HFFc6 (cell line): Measurements from ENCODE around the gene DDN. TPM values are rescaled to one million over a fixed set of nuclear protein-coding genes. Genes with fewer than 3 reads are reported as not detected.

Experiments used
- DNase-seq: peaks from one replicate; pipeline ENCODE4 v3.0.0-alpha.2; 2018
- H3K27ac Mint-ChIP-seq: 2 replicates; pipeline ENCODE4 v1.8.0; 2020; ENCODE audit warnings: mild to moderate bottlenecking, mixed read lengths
- H3K27me3 Mint-ChIP-seq: 2 replicates; pipeline ENCODE4 v1.8.0; 2021; ENCODE audit warnings: mild to moderate bottlenecking, moderate library complexity, mixed read lengths; ENCODE audit not compliant: insufficient read depth
- H3K36me3 Mint-ChIP-seq: 2 replicates; pipeline ENCODE4 v1.8.0; 2021; ENCODE audit warnings: low read depth, mixed read lengths
- H3K4me1 Mint-ChIP-seq: 2 replicates; pipeline ENCODE4 v1.8.0; 2020; ENCODE audit warnings: low read depth, mixed read lengths
- H3K4me3 Mint-ChIP-seq: 2 replicates; pipeline ENCODE4 v1.8.0; 2020; ENCODE audit warnings: mild to moderate bottlenecking, moderate library complexity, mixed read lengths
- H3K9me3 Mint-ChIP-seq: 2 replicates; pipeline ENCODE4 v1.8.0; 2020; ENCODE audit warnings: mild to moderate bottlenecking, mixed read lengths
- total RNA-seq, 6 experiments: library from RNA; stranded (reverse); fragmentation: NEBNext Ultra II Directional; extraction: Animal tissue kit (Norgen Biotek cat#: 25700); gene quantifications; 2 replicates in 1 of 6; 3 replicates in 5 of 6; pipeline ENCODE4 v1.2.3, GENCODE V29; 2021
- TF ChIP-seq, protein P1 (sequence below): fragments of 200-600 bp; sonication (generic); IDR thresholded peaks from 2 replicates; pipeline ENCODE4 v1.5.0; 2021; ENCODE audit warnings: antibody characterized with exemption, mild to moderate bottlenecking

Gene DDN
- total RNA-seq, 6 experiments from 2014 or later, result 0.17 to 0.40 (median 0.23) TPM

- no peaks in the 10 kb centered on the region for H3K9me3 Mint-ChIP-seq
- H3K4me3 Mint-ChIP-seq, result no peak overlapping the region
- no peak overlapping the region for H3K27ac Mint-ChIP-seq
- no peak for DNase-seq
- no peaks in the 10 kb centered on the region for H3K4me1 Mint-ChIP-seq
- H3K36me3 Mint-ChIP-seq, result peaks cover 26% of the 10 kb centered on the region
- TF ChIP-seq, protein P1, sequence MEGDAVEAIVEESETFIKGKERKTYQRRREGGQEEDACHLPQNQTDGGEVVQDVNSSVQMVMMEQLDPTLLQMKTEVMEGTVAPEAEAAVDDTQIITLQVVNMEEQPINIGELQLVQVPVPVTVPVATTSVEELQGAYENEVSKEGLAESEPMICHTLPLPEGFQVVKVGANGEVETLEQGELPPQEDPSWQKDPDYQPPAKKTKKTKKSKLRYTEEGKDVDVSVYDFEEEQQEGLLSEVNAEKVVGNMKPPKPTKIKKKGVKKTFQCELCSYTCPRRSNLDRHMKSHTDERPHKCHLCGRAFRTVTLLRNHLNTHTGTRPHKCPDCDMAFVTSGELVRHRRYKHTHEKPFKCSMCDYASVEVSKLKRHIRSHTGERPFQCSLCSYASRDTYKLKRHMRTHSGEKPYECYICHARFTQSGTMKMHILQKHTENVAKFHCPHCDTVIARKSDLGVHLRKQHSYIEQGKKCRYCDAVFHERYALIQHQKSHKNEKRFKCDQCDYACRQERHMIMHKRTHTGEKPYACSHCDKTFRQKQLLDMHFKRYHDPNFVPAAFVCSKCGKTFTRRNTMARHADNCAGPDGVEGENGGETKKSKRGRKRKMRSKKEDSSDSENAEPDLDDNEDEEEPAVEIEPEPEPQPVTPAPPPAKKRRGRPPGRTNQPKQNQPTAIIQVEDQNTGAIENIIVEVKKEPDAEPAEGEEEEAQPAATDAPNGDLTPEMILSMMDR, result no peak
- H3K27me3 Mint-ChIP-seq, result peaks cover 2% of the 10 kb centered on the region
Observed at GRCh38 chr12:49030119-49030518, 30.9 kb upstream of the DDN start.

DNA sequence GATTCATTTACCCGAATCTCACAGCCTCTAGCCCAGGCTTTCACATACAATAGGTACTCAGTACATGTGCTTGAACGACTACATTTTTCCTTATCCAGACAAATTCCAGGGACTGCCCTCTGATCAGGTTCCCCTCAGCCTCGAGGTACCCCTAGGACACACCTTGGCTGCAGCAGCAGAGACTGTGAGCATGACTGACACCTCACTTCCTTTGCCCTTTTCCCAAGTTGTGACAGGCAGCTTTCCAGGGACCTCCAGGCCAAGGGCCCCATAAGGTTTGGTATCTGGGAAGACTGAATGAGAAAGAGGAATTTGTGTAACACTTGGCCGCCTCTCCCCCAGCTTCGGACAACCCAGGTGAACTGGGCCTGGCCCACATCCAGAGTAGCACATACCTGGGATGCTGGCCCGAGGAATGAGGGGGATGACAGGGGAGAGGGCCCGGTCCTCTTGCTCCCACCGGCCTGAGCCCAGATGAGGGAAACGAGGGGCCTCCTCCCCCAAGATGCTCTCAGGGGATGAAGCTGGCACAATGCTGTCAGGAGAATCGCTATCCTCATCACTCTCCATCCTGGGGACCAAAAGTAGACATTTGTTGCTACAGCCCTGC, 29.6 kb upstream of the DDN start:
- no peak overlapping the region for H3K27ac Mint-ChIP-seq
- H3K4me1 Mint-ChIP-seq, result no peaks in the 10 kb centered on the region

GRCh38 chr12:49027846-49028555, 28.8 kb upstream of the DDN start:
- no peaks in the 10 kb centered on the region for H3K9me3 Mint-ChIP-seq
- peaks cover 3% of the 10 kb centered on the region for H3K27me3 Mint-ChIP-seq
- H3K36me3 Mint-ChIP-seq, result peaks cover 20% of the 10 kb centered on the region
- H3K4me3 Mint-ChIP-seq, result no peak overlapping the region
- TF ChIP-seq, protein P1, result no peak
- no peak for DNase-seq
- no peaks in the 10 kb centered on the region for H3K4me1 Mint-ChIP-seq
- H3K27ac Mint-ChIP-seq, result no peak overlapping the region

More for the DNA sequence above, 29.6 kb upstream of the DDN start:
- Mint-ChIP-seq H3K27me3 (peaks cover 2% of the 10 kb centered on the region), H3K9me3 (no peaks in the 10 kb centered on the region), H3K36me3 (peaks cover 22% of the 10 kb centered on the region), H3K4me3 (no peak overlapping the region)
- TF ChIP-seq, protein P1, result no peak
- no peak for DNase-seq

DNA sequence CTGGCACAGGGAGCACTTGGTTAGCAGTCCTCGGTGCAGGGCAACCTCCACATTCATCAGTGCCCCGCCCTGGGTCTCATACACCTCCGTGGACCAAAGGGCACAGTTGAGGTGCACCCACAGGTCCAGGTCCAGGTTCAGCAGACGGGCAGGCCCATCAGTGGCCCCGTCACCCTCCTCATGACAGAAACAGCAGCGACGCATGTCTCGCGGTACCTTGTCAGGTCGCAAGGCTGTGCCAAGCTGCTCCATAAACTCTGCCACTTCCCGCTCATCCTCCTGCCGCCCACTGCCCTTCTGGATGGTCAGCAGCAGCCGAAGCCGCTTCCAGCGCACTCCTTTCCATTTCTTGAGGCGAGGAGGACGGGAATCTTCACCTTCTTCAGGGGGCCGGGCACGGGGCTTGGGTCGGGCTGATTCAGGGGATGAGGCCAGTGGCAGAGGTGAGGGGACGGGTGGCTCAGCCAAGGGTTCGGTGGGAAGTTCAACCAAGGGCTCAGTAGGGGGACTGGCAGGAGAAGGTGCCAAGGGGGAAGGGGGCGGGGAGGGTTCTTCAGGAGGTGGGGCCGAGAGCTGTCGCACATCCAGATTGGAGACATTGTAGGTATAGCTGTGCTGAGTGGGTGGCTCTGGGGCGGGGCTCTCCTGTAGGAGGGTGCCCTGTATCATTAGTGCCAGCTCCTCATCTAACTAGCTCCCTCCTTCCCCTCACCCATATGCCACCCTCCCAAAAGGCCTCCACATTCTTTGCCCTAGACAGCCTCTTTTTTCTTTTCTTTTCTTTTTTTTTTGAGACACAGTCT, 27.7 kb upstream of the DDN start:
- Mint-ChIP-seq H3K4me3 (no peak overlapping the region), H3K9me3 (no peaks in the 10 kb centered on the region), H3K4me1 (no peaks in the 10 kb centered on the region), H3K36me3 (peaks cover 20% of the 10 kb centered on the region), H3K27me3 (peaks cover 2% of the 10 kb centered on the region; the same call in 1 of the 2 replicates), H3K27ac (no peak overlapping the region)
- TF ChIP-seq, protein P1, result no peak
- DNase-seq, result no peak

DNA sequence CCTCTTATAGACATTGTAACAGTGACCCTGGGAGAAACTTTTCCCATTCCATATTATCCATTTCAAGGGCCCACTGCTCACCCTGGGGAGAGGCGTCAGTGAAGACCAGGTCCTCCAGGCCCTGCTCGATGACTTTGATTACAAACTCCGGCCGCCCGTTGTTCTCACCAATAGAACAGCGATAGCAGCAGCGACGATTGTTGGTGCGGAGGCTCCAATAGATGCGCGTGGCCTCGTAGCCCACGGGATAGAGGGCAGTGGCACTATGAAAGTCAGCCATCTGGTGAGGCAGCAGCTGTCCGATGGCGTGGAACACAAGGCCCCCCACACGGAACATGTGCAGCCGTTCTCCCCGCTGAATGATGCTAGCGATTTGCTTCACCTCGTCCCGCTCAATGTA, 26.9 kb upstream of the DDN start:
- Mint-ChIP-seq H3K4me1 (no peaks in the 10 kb centered on the region), H3K9me3 (no peaks in the 10 kb centered on the region), H3K27ac (no peak overlapping the region), H3K36me3 (peaks cover 20% of the 10 kb centered on the region), H3K4me3 (no peak overlapping the region), H3K27me3 (peaks cover 2% of the 10 kb centered on the region; the same call in 1 of the 2 replicates)
- no peak for DNase-seq
- TF ChIP-seq, protein P1, result no peak
